ENCODE results near the gene CALY.

- TF ChIP-seq CTCF (conservative IDR thresholded peaks at IDR 0.05 in 1 of 2, IDR thresholded peaks at IDR 0.05 in 1 of 2; ENCODE audit: extremely low read depth in 1 of 2, insufficient read depth in 1 of 2, low read depth in 1 of 2, low read length in 2 of 2): no peak
- TF ChIP-seq EZH2 (IDR thresholded peaks at IDR 0.05; ENCODE audit: borderline replicate concordance, low read length): no peak
These were observed 61.7 kb downstream of the CALY start for GRCh38 chr10:133274751-133275683.
